DMS53 treated with DMSO at 0.1 percent for 48 hours (cell line): ENCODE results near the gene KRT1.
"Not testable (repeated sequence)": the region's sequence is repeated elsewhere in the genome, so short reads cannot be mapped to it uniquely, and the experiment has no call there.

Experiments
- DNase-seq: peaks from one replicate; lab custom pipeline; 2025; ENCODE audit not compliant: unreplicated experiment; lab: John Stamatoyannopoulos, UW

The KRT1 gene

GRCh38 chr12:52682938-52683574, 2.8 kb upstream of the KRT1 start:
- no peak for DNase-seq

- DNase-seq: no peak
These were observed 2.1 kb upstream of the KRT1 start for GRCh38 chr12:52682381-52682660.

GRCh38 chr12:52681526-52682380, 1.5 kb upstream of the KRT1 start:
- no peak for DNase-seq

- DNase-seq: no peak
These were observed 332 bp downstream of the KRT1 start for GRCh38 chr12:52679875-52680274.

- no peak for DNase-seq
These were observed 2.5 kb downstream of the KRT1 start for GRCh38 chr12:52677671-52678070.

GRCh38 chr12:52677126-52677525, 3.1 kb downstream of the KRT1 start:
- no peak for DNase-seq

- DNase-seq: no peak
These were observed 4.0 kb downstream of the KRT1 start for GRCh38 chr12:52676163-52676562.

GRCh38 chr12:52675301-52675701, 4.9 kb downstream of the KRT1 start:
- no peak for DNase-seq

- no peak for DNase-seq
These were observed 5.8 kb downstream of the KRT1 start for GRCh38 chr12:52674433-52674775.

- no peak for DNase-seq
These were observed 6.3 kb downstream of the KRT1 start for GRCh38 chr12:52673713-52674432.

GRCh38 chr12:52673217-52673616, 7.0 kb downstream of the KRT1 start:
- no peak for DNase-seq

- DNase-seq: no peak
These were observed 7.8 kb downstream of the KRT1 start for GRCh38 chr12:52672321-52672933.

- DNase-seq: no peak
These were observed 9.2 kb downstream of the KRT1 start for GRCh38 chr12:52670961-52671360.

- no peak for DNase-seq
These were observed 9.7 kb downstream of the KRT1 start for GRCh38 chr12:52670506-52670905.

- not testable (repeated sequence) for DNase-seq
These were observed 10.3 kb downstream of the KRT1 start for GRCh38 chr12:52669941-52670340.

GRCh38 chr12:52669426-52669825, 10.8 kb downstream of the KRT1 start:
- no peak for DNase-seq

- no peak for DNase-seq
These were observed 12.3 kb downstream of the KRT1 start for GRCh38 chr12:52667931-52668330.

- DNase-seq: no peak
These were observed 12.7 kb downstream of the KRT1 start for GRCh38 chr12:52667509-52667908.

- no peak for DNase-seq
These were observed 13.7 kb downstream of the KRT1 start for GRCh38 chr12:52666471-52666870.

GRCh38 chr12:52663420-52663819, 16.8 kb downstream of the KRT1 start:
- no peak for DNase-seq

GRCh38 chr12:52662918-52663229, 17.3 kb downstream of the KRT1 start:
- DNase-seq: no peak
